COLO668 (cell line): Measurements from ENCODE around the gene ZBTB6.

Experiments
- DNase-seq: peaks from one replicate; lab custom pipeline; 2025; ENCODE audit not compliant: unreplicated experiment; lab: John Stamatoyannopoulos, UW

Gene ZBTB6

DNA sequence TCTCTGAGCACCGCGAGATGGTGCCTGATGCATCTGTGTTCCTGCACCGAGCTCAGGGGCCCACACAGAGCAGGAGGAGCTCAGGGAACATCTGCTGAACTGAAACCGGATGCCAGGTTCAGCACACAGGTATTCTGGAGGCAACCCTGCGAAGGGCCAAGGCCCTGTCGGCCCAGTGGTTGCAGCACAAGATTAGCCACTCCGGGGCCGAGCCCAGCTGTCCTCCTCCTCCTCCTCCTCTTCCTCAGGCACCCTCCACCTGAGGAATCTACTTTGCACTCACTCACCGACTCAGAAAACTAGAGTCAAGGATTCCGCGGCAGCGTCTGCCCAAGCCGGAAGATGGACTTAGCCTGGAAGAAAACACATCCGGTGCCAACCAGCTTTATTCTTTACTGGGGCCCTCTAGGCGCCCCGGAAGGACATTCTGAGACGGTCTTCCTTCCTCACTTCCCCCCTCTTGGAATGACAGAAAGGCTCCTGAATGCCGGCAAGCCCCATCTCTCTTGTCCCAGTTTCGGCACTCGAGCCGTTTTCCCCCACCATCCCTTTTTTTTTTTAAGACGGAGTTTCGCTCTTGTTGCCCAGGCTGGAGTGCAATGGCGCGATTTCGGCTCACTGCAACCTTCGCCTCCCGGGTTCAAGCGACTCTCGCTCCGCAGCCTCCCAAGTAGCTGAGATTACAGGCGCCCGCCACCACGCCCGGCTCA, at the start of gene ZBTB6:
Gene ZBTB6 (minus strand): TSS at position 360 of the 710 bp plus-strand sequence. CDS start 1,251 bp downstream, outside the sequence.
- peak; percentile 77 for DNase-seq

DNA sequence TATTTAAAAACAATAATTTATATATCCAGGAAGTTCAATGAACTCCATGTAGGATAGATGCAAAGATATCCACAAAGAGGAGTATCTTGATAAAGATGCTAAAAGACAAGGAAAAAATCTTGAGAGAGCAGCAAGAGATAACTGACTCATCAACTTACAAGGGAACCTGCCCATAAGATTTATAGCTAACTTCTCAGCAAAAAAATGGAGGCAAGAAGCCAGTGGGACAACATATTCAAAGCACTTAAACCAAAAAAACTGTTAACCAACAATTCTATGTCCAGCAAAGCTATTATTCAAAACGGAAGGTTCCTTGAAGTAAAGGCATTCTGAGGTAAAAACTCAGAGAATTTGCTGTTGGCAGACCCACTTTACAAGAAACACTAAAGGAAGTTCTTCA, 48.0 kb upstream of the ZBTB6 start:
- no peak for DNase-seq

DNA sequence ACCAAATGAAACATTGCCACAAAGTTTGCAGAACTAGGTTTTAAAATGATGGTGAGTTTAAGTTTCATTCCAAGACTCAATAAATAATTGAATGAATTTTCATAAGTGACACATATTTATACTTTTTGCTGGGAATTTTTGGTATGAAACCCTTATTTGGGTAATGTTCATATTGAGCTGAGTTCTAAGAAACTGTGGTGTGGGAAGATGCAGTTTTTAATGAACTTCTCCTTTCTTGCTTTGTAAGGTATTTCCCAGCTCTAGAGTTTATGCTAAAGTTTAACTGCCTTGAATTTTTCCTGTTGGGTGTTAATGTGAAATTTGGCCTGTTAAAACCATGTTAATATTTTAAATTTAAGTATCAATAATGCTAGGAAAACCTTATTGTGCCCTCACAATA, 42.8 kb upstream of the ZBTB6 start:
- DNase-seq, result no peak

DNA sequence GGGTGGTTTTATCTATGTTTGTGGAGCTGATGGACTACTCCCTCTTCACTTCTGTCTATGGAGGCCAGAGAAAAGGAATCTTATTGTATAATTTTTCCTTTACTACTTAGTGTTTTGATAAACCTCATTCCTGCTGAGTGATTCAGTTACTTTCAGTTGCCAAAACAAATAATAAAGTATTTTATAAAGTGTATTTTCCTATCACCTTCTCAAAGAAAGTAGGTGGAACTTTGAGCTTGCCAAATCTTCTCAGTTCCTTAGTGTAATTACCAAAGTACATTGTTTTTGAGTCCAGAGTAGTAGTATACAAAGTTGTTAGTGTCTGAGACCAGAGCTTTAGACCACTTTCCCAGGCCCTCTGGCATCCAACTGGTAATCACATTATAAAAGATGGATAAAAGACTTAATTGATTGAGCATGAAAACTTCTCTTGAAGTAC, 41.1 kb upstream of the ZBTB6 start:
- no peak for DNase-seq

GRCh38 chr9:122951056-122951455, 37.9 kb upstream of the ZBTB6 start:
- DNase-seq, result no peak

GRCh38 chr9:122950263-122950662, 37.1 kb upstream of the ZBTB6 start:
- no peak for DNase-seq

- DNase-seq, result no peak
These were observed 36.6 kb upstream of the ZBTB6 start for GRCh38 chr9:122949696-122950095.

DNA sequence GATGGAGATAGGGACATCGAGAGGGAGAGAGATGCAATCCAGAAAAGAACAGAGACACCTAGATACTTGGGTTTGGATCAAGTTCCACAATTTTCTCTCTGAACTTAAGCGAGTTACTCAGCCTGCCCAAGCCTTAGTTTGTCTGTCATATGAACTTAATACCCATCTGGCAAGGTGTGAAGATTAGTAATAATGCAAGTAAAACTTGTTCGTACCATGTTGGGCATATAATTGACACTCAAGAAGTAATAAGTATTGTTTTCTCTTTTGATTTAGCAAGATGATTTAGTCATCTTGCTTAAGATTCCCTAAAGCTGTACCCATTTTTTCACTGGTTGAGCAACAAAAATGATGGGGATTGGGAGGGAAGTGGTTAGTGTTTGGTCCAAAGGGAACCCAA, 35.2 kb upstream of the ZBTB6 start:
- DNase-seq, result no peak

DNA sequence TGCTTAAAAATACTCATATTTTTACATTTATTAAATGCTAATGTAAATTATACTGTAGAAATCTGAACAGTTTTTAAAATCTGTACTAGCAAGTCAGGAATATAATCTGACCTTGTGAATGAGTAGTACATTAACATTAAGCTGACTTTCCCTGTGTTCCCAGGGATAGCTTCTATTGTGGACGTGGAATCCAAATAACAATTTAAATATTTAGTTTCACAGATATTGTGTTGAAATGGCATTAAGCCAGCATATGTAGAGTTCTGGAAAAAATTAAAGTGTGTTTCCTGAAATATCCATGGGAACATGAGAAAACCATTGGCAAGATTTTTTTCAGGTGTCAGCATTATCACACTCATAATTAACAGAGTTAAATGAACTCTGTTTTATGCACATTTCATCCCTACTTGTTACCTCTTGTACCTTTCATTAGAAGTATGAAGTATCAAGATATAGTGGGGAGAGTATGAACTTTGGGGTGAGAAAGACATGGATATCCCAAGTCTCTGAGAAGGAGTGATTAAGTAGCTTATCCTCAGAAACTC, 33.4 kb upstream of the ZBTB6 start:
- DNase-seq, result no peak

DNA sequence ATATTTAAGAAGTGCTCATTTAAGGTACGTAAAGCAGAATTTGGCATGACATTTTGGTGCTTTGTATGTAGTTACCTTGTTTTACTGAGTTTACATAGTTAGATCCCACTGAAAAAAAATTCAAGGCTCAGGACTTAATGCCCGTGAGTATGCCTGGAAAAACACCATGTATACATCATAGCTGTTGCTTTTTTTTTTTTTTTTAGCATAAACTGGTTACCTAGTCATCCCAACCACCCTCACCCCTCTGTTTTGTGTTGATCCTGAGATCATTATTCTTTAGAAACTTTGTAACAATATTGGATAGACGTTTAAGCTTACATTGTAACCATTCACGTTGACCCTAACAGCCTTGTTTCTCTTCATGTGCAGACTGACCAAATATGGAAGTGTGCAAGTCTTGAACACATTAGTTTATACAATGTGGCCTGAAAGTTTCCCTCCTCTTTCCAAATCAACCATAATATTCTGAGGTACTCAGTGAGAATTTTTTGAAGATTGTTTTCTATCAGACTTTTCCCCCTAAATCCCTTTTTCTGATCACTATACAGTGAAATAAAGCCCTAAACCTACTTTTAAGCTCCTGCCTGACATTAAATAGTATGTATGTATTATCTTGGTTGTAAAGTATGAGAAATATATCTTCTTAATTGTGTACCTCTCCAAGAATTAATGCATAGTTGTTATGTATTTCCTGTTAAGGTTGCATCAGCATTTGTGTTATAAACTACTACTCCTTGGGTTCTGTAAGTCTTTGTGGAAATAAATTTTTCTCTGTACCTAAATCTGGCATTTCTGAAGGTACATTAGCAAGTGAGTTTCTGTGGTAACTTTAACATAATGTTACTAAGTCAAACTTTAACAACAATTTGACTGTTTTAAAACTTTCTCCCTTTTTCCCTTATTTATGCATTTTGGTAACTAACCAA, 32.1 kb upstream of the ZBTB6 start:
- no peak for DNase-seq

DNA sequence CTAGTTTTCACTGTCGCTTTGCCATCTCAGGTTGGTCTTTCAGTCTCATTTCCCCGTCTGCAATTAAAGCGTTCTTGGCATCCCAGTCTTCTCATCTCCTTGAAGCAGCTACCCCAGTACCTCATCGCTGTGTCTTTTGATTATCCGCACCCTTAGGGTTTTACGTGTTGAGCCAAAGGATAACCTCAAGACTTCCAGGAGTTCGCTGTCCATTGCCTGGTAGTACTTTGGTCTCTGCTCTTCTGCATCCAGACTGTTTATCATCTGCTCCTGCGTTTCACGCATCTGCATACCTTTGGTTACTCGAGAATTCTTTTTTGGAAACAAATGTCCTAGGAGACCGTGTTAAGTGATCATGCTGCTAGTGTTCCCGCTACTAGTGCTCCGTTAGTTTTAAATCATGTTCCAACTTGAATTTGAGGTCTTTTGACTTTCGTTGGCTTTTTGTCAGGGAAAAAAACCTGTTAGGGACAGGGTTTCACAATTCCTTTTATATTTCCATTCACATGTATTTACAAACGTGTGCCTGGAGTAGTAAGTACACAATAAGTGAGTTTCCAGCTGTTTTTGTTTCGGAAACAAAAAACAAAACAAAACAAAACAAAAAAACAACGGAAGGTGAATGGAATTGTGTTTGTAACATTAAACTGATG, 28.6 kb upstream of the ZBTB6 start:
- no peak for DNase-seq

- peak; percentile 99 for DNase-seq
These were observed 27.8 kb upstream of the ZBTB6 start, which contains the start of gene RABGAP1 for GRCh38 chr9:122940749-122941581. Gene RABGAP1 (plus strand): TSS chr9:122941020. CDS start chr9:122957060, 16,040 bp downstream.

DNA sequence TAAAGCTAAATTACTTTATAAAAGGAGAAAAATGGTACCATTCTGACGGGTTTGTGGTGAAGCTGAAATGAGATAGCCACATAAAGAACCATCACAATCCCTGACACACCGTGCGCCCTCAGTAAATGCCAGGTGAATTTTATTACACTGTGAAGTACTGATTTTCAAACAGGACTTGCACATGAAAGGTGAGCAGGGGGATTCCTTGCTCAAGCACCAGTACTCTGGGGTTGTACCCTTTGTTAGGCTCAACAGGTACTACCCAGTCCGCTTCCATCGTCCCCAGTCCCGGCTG, 27.3 kb upstream of the ZBTB6 start:
- no peak for DNase-seq

DNA sequence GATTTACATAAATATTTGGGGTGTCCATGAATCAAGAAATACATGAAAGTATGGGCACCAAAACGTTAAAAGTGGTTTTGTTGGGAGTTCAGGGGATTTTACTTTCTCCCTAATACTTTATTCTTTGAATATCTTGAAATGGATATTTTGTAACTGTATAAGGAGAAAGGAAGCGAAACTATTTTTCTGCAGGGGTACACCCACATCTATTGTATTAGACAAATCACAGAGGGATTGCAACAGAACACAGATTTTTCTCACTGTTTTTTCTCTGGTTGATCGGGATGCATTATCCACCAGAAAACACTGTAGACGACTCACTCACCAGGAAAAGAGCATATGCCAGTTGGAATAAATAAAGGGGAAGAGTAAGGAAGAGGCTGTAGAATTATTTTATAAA, 26.5 kb upstream of the ZBTB6 start:
- no peak for DNase-seq

DNA sequence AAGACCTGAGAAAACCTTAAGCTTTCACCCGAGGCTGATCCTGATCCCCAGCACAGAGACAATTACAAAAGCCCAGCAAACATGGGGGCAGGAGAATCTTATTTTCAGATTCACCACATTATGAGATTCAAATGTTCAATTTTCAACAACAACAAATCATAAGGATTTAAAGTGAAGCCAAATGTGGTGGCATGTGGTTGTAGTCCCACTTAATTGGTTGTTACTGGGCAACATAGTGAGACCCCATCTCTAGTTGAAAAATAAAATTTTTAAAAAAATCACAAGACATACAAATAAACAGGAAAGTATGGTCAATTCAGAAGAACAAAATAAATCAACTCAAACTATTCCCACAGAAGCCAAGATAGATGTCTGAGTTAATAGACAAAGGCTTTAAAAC, 23.8 kb upstream of the ZBTB6 start:
- no peak for DNase-seq

- peak; percentile 50 for DNase-seq
These were observed 23.3 kb upstream of the ZBTB6 start for GRCh38 chr9:122936464-122936863.

DNA sequence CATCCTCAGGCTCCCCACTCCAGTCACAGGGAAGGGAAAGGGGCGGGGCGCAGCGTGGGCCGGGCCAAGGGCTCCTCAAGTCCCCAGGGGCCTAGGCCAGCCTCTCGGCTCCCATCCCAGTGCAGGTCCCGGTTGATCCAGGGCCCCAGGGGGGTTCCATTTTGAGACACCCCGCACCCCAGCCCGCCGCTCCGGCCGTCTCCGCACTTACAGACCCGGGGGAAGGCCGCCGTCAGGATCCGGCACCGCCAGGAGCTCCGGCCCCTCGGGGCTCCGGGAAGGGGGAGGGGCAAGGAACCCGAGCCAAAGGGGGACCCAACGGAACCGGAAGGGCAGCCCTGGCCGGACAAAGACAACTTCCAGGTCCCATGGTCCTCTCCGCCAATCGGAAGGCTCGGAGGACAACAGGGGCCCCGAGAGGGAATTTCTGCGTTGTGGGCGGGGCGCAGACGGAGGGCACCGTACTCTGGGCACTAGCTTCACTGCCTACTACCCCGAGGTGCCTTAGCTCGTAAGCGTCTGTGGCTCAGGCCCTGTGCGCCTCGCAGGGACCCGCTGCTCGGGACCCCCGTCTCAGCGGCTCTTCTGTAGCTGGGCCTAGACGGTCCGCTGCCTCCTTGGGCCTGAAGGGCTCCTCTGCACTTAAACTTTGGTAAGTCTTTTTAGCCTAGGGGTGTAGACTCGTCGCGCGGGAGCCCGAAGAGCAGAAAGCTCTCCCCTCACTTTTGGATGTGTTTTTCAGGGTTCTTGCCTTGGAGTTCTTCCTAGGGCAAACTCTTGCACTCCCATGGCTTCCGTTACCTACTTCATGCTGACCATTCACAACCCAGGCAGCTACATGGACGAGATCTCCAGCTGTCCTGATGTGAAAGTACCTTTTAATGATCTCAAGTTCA, 18.4 kb upstream of the ZBTB6 start, which contains the start of gene ZBTB26:
Gene ZBTB26 (minus strand): TSS at position 287 of the 896 bp plus-strand sequence. CDS start 11,578 bp downstream, outside the sequence.
- peak; percentile 93 for DNase-seq

DNA sequence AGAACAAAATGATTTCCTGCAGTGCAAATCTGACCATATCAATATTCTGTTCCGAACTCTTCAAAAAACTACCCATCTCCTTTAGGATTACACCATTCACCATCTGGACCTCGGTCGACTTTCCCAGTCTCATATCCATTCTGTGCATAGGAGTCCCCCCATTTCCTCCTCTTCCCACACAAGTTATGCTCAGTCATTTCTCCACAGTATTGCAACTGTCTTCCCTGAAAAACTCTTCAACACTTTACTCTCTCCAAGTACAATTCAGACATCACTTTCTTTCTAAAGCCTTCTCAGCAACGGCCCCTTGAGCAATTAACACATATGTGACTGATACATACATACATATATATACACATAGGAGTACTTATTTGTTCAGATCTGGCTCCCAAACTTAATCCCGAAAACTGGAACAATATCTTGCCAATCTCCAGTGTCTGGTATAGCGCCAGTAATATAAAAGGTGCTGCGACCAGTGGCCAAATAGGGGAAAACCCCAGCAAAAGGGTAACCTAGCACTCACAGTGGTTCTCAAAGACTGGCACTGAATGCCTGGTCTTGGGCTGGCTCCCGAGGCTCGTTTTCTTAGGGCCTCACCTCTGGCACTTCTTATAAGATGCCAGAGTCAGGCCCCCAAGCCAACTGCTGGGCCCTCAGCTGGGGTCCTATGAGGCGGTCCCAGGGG, 17.6 kb upstream of the ZBTB6 start:
- no peak for DNase-seq
